OCI-LY3 (cell line): Measurements from ENCODE around the gene TOX3.

Experiments
- EZH2phosphoT487 ChIP-seq: fragments of 200-600 bp; shearing (Covaris generic); IDR thresholded peaks from 2 replicates; pipeline ENCODE4 v1.6.1; 2018; ENCODE audit warnings: antibody characterized with exemption, mixed run types, low read depth
- TF ChIP-seq, protein P1 (sequence below): fragments of 200-600, 300-600 bp; sonication (generic); IDR thresholded peaks from 2 replicates; pipeline ENCODE4 v1.5.1; 2014; ENCODE audit warnings: antibody characterized with exemption, low read length, low read depth

DNA sequence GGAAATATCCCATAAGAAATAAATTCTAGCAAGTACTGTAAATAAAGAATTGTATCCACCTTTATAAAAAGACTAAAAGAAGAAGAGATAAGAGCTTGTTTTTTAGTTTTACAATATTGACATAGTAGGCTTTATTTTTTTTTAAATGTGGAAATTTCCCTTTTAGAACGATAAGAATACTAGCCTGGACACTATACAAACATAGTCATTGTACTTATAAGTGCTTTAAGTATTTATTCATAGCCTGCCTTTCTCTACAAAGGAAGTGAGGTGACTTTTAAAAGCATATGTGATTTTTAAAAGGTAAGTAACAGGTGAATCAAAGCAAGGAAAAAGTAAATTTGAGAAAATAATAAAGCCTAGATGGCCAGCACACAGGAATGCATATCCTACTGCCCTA, 17.7 kb downstream of the TOX3 start:
- TF ChIP-seq, protein P1, sequence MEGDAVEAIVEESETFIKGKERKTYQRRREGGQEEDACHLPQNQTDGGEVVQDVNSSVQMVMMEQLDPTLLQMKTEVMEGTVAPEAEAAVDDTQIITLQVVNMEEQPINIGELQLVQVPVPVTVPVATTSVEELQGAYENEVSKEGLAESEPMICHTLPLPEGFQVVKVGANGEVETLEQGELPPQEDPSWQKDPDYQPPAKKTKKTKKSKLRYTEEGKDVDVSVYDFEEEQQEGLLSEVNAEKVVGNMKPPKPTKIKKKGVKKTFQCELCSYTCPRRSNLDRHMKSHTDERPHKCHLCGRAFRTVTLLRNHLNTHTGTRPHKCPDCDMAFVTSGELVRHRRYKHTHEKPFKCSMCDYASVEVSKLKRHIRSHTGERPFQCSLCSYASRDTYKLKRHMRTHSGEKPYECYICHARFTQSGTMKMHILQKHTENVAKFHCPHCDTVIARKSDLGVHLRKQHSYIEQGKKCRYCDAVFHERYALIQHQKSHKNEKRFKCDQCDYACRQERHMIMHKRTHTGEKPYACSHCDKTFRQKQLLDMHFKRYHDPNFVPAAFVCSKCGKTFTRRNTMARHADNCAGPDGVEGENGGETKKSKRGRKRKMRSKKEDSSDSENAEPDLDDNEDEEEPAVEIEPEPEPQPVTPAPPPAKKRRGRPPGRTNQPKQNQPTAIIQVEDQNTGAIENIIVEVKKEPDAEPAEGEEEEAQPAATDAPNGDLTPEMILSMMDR = no peak
- TF ChIP-seq EZH2phosphoT487 = no peak
